Measurements from ENCODE around the gene MTERF1. TPM values are rescaled to one million over a fixed set of nuclear protein-coding genes. Genes with fewer than 3 reads are reported as not detected.

MTERF1 gene
- polyA plus RNA-seq, 1 donor (not counting 4 experiments of a cell fraction or from before 2014, with no cell fraction given), result 18.9 TPM

DNA sequence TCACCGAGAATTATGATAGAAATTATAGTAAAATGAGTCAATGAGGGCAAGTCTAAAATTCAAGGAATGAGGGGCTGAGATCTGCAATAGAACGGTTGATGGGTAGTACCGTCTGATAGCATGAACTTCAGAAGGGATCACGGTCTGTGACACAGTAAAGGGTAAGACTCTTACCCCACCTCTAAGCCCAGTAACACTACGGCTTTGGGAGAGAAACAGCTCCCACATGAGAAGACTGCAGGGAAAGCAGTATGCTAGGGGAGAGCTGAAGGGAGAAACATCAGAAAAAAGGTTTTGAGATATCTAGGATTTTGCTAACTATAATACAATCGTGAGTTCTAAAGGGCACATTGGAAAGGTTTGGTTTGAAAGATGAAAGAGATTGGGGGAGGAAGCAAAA lies 47.4 kb upstream of the MTERF1 start:
- H3K27ac ChIP-seq (ENCODE audit: control insufficient read depth, insufficient read depth, low read length), result no peak overlapping the region
- H3K4me3 ChIP-seq (ENCODE audit: control insufficient read depth in 2 of 3, extremely low read depth in 1 of 3, insufficient read depth in 2 of 3, low read depth in 1 of 3, low read length in 3 of 3), result no peak overlapping the region
- FAIRE-seq (no peak), DNase-seq (ENCODE audit: low read depth, low spot score) (no peak)
- H4K20me1 ChIP-seq (ENCODE audit: control insufficient read depth, extremely low read depth, insufficient read depth, low read length), result no peaks in the 10 kb centered on the region
- peaks cover 5% of the 10 kb centered on the region for H3K4me1 ChIP-seq (ENCODE audit: control insufficient read depth, extremely low read depth, insufficient read depth, low read length)
- H3K9ac ChIP-seq (ENCODE audit: control insufficient read depth, extremely low read depth, insufficient read depth, low read length), result no peak overlapping the region
- dilution Hi-C loops (cut with MboI; ENCODE audit: extremely low pct_ligation_motif_present, low sequenced_read_pairs), result no loop called here
- no peaks in the 10 kb centered on the region for H3K36me3 ChIP-seq (ENCODE audit: control insufficient read depth in 2 of 2, extremely low read depth in 1 of 2, insufficient read depth in 2 of 2, low read length in 2 of 2)
- H3K79me2 ChIP-seq (ENCODE audit: control insufficient read depth, insufficient read depth, low read length), result no peaks in the 10 kb centered on the region
- H2AFZ ChIP-seq (ENCODE audit: control insufficient read depth, low read length), result no peak overlapping the region
- no peaks in the 10 kb centered on the region for H3K9me3 ChIP-seq (ENCODE audit: control insufficient read depth, low read depth, low read length)
- H3K9me1 ChIP-seq (ENCODE audit: control insufficient read depth, extremely low read depth, insufficient read depth, low read length), result no peaks in the 10 kb centered on the region
- TF ChIP-seq CTCF (optimal IDR thresholded peaks at IDR 0.05 in 1 of 3, IDR thresholded peaks at IDR 0.05 in 1 of 3, conservative IDR thresholded peaks at IDR 0.05 in 1 of 3; ENCODE audit: extremely low read depth in 1 of 3, insufficient read depth in 2 of 3, low read length in 3 of 3), result no peak
- no peak for TF ChIP-seq EZH2 (IDR thresholded peaks at IDR 0.05; ENCODE audit: low read length)
- H3K4me2 ChIP-seq (ENCODE audit: control insufficient read depth, extremely low read depth, insufficient read depth, low read depth, low read length), result no peak overlapping the region
- H3K27me3 ChIP-seq (ENCODE audit: control insufficient read depth, extremely low read depth, insufficient read depth, low read length), result no peaks in the 10 kb centered on the region

DNA sequence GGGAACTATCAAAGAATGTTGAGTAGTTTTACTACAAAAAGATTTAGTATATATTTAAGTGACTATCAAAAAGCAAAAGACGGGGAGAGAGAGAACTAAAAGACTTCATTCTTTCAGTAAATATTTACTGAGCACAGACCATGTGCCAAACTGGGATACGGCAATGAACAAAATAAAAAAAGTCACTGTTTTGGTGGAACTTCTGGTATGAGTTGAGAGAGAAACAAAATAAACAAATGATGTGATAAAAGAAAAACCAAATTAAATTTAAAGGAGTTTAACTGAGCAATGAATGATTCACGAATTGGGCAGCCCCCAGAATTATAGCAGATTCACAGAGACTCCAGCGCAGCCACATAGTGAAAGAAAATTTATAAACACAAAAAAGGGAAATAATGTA lies 42.4 kb upstream of the MTERF1 start:
- Histone ChIP-seq H3K4me3 (ENCODE audit: control insufficient read depth in 2 of 3, extremely low read depth in 1 of 3, insufficient read depth in 2 of 3, low read depth in 1 of 3, low read length in 3 of 3) (no peak overlapping the region), H3K27me3 (ENCODE audit: control insufficient read depth, extremely low read depth, insufficient read depth, low read length) (no peaks in the 10 kb centered on the region), H3K36me3 (ENCODE audit: control insufficient read depth in 2 of 2, extremely low read depth in 1 of 2, insufficient read depth in 2 of 2, low read length in 2 of 2) (no peaks in the 10 kb centered on the region), H2AFZ (ENCODE audit: control insufficient read depth, low read length) (no peak overlapping the region), H3K9me3 (ENCODE audit: control insufficient read depth, low read depth, low read length) (no peaks in the 10 kb centered on the region), H4K20me1 (ENCODE audit: control insufficient read depth, extremely low read depth, insufficient read depth, low read length) (no peaks in the 10 kb centered on the region), H3K4me2 (ENCODE audit: control insufficient read depth, extremely low read depth, insufficient read depth, low read depth, low read length) (no peak overlapping the region), H3K9ac (ENCODE audit: control insufficient read depth, extremely low read depth, insufficient read depth, low read length) (no peak overlapping the region), H3K79me2 (ENCODE audit: control insufficient read depth, insufficient read depth, low read length) (no peaks in the 10 kb centered on the region), H3K9me1 (ENCODE audit: control insufficient read depth, extremely low read depth, insufficient read depth, low read length) (no peaks in the 10 kb centered on the region), H3K27ac (ENCODE audit: control insufficient read depth, insufficient read depth, low read length) (no peak overlapping the region), H3K4me1 (ENCODE audit: control insufficient read depth, extremely low read depth, insufficient read depth, low read length) (no peaks in the 10 kb centered on the region)
- FAIRE-seq (no peak), DNase-seq (ENCODE audit: low read depth, low spot score) (no peak)
- TF ChIP-seq EZH2 (IDR thresholded peaks at IDR 0.05; ENCODE audit: low read length) (no peak), CTCF (optimal IDR thresholded peaks at IDR 0.05 in 1 of 3, IDR thresholded peaks at IDR 0.05 in 1 of 3, conservative IDR thresholded peaks at IDR 0.05 in 1 of 3; ENCODE audit: extremely low read depth in 1 of 3, insufficient read depth in 2 of 3, low read length in 3 of 3) (no peak)
- dilution Hi-C loops (cut with MboI; ENCODE audit: extremely low pct_ligation_motif_present, low sequenced_read_pairs), result no loop called here
